ENCODE data around the gene PPFIA2.

Gene PPFIA2

DNA sequence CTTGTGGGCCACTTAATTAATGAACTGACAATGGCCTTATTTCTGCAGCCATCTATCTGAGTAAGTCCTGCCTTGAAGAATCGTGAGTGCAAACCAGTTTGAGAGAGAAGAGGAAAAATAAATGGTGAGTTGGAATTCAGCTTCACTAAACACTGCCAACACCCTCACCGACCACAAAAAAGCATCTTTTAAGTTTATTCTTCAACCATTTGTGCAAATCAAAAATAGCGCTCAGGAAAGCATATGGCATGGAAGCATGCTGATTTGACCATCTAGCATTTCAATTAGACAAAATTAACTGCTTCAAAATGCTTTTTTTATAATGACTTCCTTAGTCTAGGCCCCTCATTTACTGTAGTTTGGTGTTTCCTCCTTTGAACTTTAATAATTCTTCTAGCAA, 294.0 kb downstream of the PPFIA2 start:
- ChIA-PET CTCF (no interaction called here), POLR2A (no interaction called here)
- Histone ChIP-seq H3K4me3 (ENCODE audit: control insufficient read depth in 1 of 7, extremely low read depth in 1 of 7, insufficient read depth in 4 of 7, low read depth in 2 of 7, low read length in 6 of 7) (no peak overlapping the region), H3K4me1 (ENCODE audit: control extremely low read depth in 1 of 4, control insufficient read depth in 4 of 4, insufficient read depth in 4 of 4, low read length in 3 of 4) (no peaks in the 10 kb centered on the region), H3K27ac (ENCODE audit: insufficient read depth in 1 of 2, low read depth in 1 of 2, low read length in 2 of 2, poor library complexity in 1 of 2, severe bottlenecking in 2 of 2) (no peak overlapping the region), H3K27me3 (replicated peaks in 2 of 5; ENCODE audit: control insufficient read depth in 4 of 5, insufficient read depth in 5 of 5, low read length in 4 of 5) (peaks cover 0 to 4% (median 0%) of the 10 kb centered on the region in 5 experiments), H3K36me3 (ENCODE audit: control insufficient read depth in 4 of 4, insufficient read depth in 4 of 4, low read length in 3 of 4) (no peaks in the 10 kb centered on the region), H3K9me3 (ENCODE audit: control extremely low read depth in 1 of 5, control insufficient read depth in 4 of 5, insufficient read depth in 2 of 5, low read depth in 1 of 5, low read length in 4 of 5) (no peaks in the 10 kb centered on the region)
- DNase-seq = no peak
- WGBS (ENCODE audit: insufficient coverage) = 92% methylated on average over 3 of the region's 3 CpGs

DNA sequence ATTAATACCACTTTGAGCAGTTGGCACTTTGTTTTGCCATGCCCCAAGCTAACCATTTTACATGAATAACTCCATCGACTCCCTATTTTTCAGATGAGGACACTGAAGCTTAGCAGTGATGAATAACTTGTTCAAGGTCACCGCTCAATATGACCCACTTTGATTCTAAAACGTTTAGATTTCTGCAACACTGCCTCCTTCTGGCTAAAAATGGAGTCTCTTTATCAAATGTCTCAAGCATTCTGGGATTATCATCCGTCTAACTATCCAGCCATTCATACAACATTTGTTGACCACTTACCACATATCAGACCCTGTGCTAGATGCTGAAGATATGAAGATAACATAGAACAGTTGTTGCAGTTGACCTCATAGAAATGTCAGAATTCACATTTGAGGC, 298.0 kb downstream of the PPFIA2 start:
- CTCF ChIA-PET = interaction anchor here (0.9 kb wide), 1 partner anchor 10 kb away, joined by 3 read pairs; no protein-coding TSS in a partner anchor
- H3K9me3 ChIP-seq (ENCODE audit: control extremely low read depth in 1 of 5, control insufficient read depth in 4 of 5, insufficient read depth in 2 of 5, low read depth in 1 of 5, low read length in 4 of 5) = no peaks in the 10 kb centered on the region

DNA sequence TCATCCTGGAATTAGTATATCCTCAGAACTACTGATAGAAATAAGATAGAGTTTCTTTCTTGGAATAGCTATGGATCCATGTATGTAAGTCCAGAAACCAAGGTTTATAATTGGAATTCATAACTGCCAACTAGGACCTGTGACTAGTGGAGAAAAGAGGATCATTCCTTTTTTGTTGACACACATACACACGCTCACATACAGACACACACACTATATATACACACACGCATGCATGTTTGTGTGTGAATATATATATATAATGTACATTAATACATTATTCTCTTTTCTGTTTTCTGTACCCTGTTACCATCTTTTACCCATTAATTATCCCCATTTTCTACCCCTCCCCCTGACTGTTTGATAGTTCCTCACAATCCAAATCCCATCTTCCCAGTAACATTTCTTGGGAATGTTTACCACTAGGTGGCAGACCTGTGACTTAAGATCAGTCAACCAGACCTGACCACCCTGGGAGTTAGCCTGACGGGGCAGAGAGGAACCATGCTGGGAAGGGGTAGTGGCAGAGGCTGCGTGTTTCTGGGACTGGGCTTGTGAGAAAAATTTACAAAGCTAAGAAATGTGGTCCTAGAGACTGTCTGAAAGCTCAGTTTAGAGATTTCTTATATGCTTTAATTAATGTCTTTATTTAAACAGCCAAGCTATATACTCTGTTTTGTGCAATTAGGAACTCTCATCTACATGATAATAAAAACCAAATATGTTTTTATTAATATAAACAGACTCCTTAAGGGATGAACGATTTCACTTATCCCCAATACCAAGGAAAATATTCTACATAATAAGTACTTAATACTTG, 308.0 kb downstream of the PPFIA2 start:
- no CpG with 5 or more reads among the region's 5 CpGs for WGBS (ENCODE audit: insufficient coverage)
- no peaks in the 10 kb centered on the region for H3K27me3 ChIP-seq (replicated peaks in 2 of 5; ENCODE audit: control insufficient read depth in 4 of 5, insufficient read depth in 5 of 5, low read length in 4 of 5)
- ChIA-PET CTCF (interaction anchor here (1.0 kb wide), 2 partner anchors 10 to 170 kb away, joined by 3 read pairs; no protein-coding TSS in a partner anchor), POLR2A (no interaction called here)
- H3K27ac ChIP-seq (ENCODE audit: insufficient read depth in 1 of 2, low read depth in 1 of 2, low read length in 2 of 2, poor library complexity in 1 of 2, severe bottlenecking in 2 of 2) = no peak overlapping the region
- H3K9me3 ChIP-seq (ENCODE audit: control extremely low read depth in 1 of 5, control insufficient read depth in 4 of 5, insufficient read depth in 2 of 5, low read depth in 1 of 5, low read length in 4 of 5) = no peaks in the 10 kb centered on the region
- H3K4me3 ChIP-seq (ENCODE audit: control insufficient read depth in 1 of 7, extremely low read depth in 1 of 7, insufficient read depth in 4 of 7, low read depth in 2 of 7, low read length in 6 of 7) = no peak overlapping the region
- H3K36me3 ChIP-seq (ENCODE audit: control insufficient read depth in 4 of 4, insufficient read depth in 4 of 4, low read length in 3 of 4) = no peaks in the 10 kb centered on the region
- no peaks in the 10 kb centered on the region for H3K4me1 ChIP-seq (ENCODE audit: control extremely low read depth in 1 of 4, control insufficient read depth in 4 of 4, insufficient read depth in 4 of 4, low read length in 3 of 4)
- DNase-seq = peak; percentile 19 to 38 (median 35)

More for the DNA sequence above, 298.0 kb downstream of the PPFIA2 start:
- DNase-seq = no peak
- Histone ChIP-seq H3K4me1 (ENCODE audit: control extremely low read depth in 1 of 4, control insufficient read depth in 4 of 4, insufficient read depth in 4 of 4, low read length in 3 of 4) (no peaks in the 10 kb centered on the region), H3K4me3 (ENCODE audit: control insufficient read depth in 1 of 7, extremely low read depth in 1 of 7, insufficient read depth in 4 of 7, low read depth in 2 of 7, low read length in 6 of 7) (no peak overlapping the region), H3K36me3 (ENCODE audit: control insufficient read depth in 4 of 4, insufficient read depth in 4 of 4, low read length in 3 of 4) (no peaks in the 10 kb centered on the region), H3K27ac (ENCODE audit: insufficient read depth in 1 of 2, low read depth in 1 of 2, low read length in 2 of 2, poor library complexity in 1 of 2, severe bottlenecking in 2 of 2) (no peak overlapping the region), H3K27me3 (replicated peaks in 2 of 5; ENCODE audit: control insufficient read depth in 4 of 5, insufficient read depth in 5 of 5, low read length in 4 of 5) (peaks cover 0 to 4% (median 0%) of the 10 kb centered on the region in 5 experiments)
- POLR2A ChIA-PET = no interaction called here
- 63% methylated on average over 4 of the region's 4 CpGs for WGBS (ENCODE audit: insufficient coverage)

DNA sequence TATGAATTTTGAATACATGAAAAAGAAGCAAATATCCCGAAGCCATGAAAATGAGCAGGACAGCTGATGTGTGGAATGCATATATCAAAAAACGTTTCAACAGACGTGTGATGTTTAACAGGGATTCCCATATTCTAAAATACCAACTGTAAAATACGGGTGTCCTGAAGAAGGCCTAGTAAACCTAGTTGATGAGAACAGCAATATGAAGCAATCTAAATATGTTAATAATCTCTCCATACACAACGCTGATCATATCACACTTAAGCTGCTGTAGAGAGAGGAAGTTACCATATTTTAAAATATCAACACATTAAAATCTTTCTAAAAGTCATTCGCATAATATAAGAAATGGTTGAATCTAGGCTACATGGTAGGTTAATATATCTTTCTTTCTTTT, 317.5 kb downstream of the PPFIA2 start:
- Histone ChIP-seq H3K9me3 (ENCODE audit: control extremely low read depth in 1 of 5, control insufficient read depth in 4 of 5, insufficient read depth in 2 of 5, low read depth in 1 of 5, low read length in 4 of 5) (no peaks in the 10 kb centered on the region), H3K4me1 (ENCODE audit: control extremely low read depth in 1 of 4, control insufficient read depth in 4 of 4, insufficient read depth in 4 of 4, low read length in 3 of 4) (no peaks in the 10 kb centered on the region), H3K27ac (ENCODE audit: insufficient read depth in 1 of 2, low read depth in 1 of 2, low read length in 2 of 2, poor library complexity in 1 of 2, severe bottlenecking in 2 of 2) (no peak overlapping the region), H3K36me3 (ENCODE audit: control insufficient read depth in 4 of 4, insufficient read depth in 4 of 4, low read length in 3 of 4) (no peaks in the 10 kb centered on the region), H3K4me3 (ENCODE audit: control insufficient read depth in 1 of 7, extremely low read depth in 1 of 7, insufficient read depth in 4 of 7, low read depth in 2 of 7, low read length in 6 of 7) (no peak overlapping the region), H3K27me3 (replicated peaks in 2 of 5; ENCODE audit: control insufficient read depth in 4 of 5, insufficient read depth in 5 of 5, low read length in 4 of 5) (no peaks in the 10 kb centered on the region)
- WGBS (ENCODE audit: insufficient coverage) = no CpG with 5 or more reads among the region's 6 CpGs
- CTCF ChIA-PET = no interaction called here
- POLR2A ChIA-PET = no interaction called here
- DNase-seq = no peak

DNA sequence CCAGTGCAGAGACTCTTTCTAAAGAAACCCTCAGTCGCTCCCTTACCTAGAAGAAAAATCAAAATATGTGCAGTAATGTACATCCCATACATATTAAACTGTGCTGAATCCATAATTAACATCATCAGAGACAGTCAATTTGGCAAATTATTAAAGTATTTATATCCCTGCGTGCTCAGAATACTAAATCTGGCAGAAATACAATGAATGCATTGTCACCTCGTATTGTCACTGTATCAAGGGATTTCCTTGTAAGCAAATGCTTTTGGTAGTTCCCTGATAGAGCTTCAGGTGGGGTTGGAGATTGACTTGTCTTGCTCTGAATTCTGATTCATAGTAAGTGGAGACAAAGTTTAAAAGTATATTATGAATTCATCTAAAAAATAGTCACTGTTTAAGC, 319.1 kb downstream of the PPFIA2 start:
- no peaks in the 10 kb centered on the region for H3K4me1 ChIP-seq (ENCODE audit: control extremely low read depth in 1 of 4, control insufficient read depth in 4 of 4, insufficient read depth in 4 of 4, low read length in 3 of 4)

DNA sequence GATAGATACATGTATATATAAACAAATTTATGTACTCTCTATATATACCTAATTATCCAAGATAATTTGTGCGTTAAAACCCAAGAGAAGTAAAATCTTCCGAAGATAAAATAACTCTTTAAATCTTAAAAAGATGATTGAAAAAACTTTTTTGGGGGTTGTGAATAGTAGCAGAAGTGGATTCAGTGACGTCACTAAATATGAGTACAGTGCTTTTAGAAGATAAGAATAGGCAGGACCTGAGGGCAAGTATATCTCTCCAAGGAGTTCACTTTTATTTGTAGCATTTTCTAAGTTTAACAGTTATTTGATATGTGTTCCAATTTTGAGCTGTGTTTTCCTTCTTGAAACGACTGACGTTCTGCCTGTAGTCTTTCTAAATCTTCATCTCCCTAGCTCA, 319.8 kb downstream of the PPFIA2 start:
- no peak overlapping the region for H3K4me3 ChIP-seq (ENCODE audit: control insufficient read depth in 1 of 7, extremely low read depth in 1 of 7, insufficient read depth in 4 of 7, low read depth in 2 of 7, low read length in 6 of 7)
- ChIA-PET CTCF (no interaction called here), POLR2A (no interaction called here)
- no peaks in the 10 kb centered on the region for H3K9me3 ChIP-seq (ENCODE audit: control extremely low read depth in 1 of 5, control insufficient read depth in 4 of 5, insufficient read depth in 2 of 5, low read depth in 1 of 5, low read length in 4 of 5)
- H3K27ac ChIP-seq (ENCODE audit: insufficient read depth in 1 of 2, low read depth in 1 of 2, low read length in 2 of 2, poor library complexity in 1 of 2, severe bottlenecking in 2 of 2) = no peak overlapping the region
- H3K4me1 ChIP-seq (ENCODE audit: control extremely low read depth in 1 of 4, control insufficient read depth in 4 of 4, insufficient read depth in 4 of 4, low read length in 3 of 4) = no peaks in the 10 kb centered on the region
- no peaks in the 10 kb centered on the region for H3K27me3 ChIP-seq (replicated peaks in 2 of 5; ENCODE audit: control insufficient read depth in 4 of 5, insufficient read depth in 5 of 5, low read length in 4 of 5)
- no peak for DNase-seq
- H3K36me3 ChIP-seq (ENCODE audit: control insufficient read depth in 4 of 4, insufficient read depth in 4 of 4, low read length in 3 of 4) = no peaks in the 10 kb centered on the region
- WGBS (ENCODE audit: insufficient coverage) = 82% methylated on average over 2 of the region's 5 CpGs

More for the DNA sequence above, 319.1 kb downstream of the PPFIA2 start:
- H3K9me3 ChIP-seq (ENCODE audit: control extremely low read depth in 1 of 5, control insufficient read depth in 4 of 5, insufficient read depth in 2 of 5, low read depth in 1 of 5, low read length in 4 of 5) = no peaks in the 10 kb centered on the region
- 55% methylated on average over 2 of the region's 3 CpGs for WGBS (ENCODE audit: insufficient coverage)
- no peak overlapping the region for H3K27ac ChIP-seq (ENCODE audit: insufficient read depth in 1 of 2, low read depth in 1 of 2, low read length in 2 of 2, poor library complexity in 1 of 2, severe bottlenecking in 2 of 2)
- no peak for DNase-seq
- no peak overlapping the region for H3K4me3 ChIP-seq (ENCODE audit: control insufficient read depth in 1 of 7, extremely low read depth in 1 of 7, insufficient read depth in 4 of 7, low read depth in 2 of 7, low read length in 6 of 7)
- no peaks in the 10 kb centered on the region for H3K27me3 ChIP-seq (replicated peaks in 2 of 5; ENCODE audit: control insufficient read depth in 4 of 5, insufficient read depth in 5 of 5, low read length in 4 of 5)
- CTCF ChIA-PET = no interaction called here
- POLR2A ChIA-PET = no interaction called here
- H3K36me3 ChIP-seq (ENCODE audit: control insufficient read depth in 4 of 4, insufficient read depth in 4 of 4, low read length in 3 of 4) = no peaks in the 10 kb centered on the region

DNA sequence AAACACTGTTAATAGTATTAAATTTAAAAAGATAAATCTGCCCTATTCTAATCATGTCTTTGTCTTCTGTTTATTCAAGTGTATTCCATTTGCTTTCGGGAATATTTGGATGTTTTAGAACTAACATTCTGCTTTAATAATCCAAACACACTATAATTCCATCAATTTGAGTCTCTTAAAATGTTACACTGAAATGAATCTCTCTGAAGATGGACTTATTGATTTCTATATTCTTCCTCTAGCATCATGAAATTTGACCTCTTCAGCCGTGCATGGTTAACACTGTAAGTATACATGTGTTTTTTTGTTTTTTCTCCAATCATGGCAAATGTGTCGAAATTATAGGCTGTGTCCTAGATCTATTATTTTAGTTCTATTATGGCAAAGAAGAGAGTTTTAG, 342.1 kb downstream of the PPFIA2 start:
- Histone ChIP-seq H3K27me3 (replicated peaks in 2 of 5; ENCODE audit: control insufficient read depth in 4 of 5, insufficient read depth in 5 of 5, low read length in 4 of 5) (no peaks in the 10 kb centered on the region), H3K27ac (ENCODE audit: insufficient read depth in 1 of 2, low read depth in 1 of 2, low read length in 2 of 2, poor library complexity in 1 of 2, severe bottlenecking in 2 of 2) (no peak overlapping the region), H3K4me1 (ENCODE audit: control extremely low read depth in 1 of 4, control insufficient read depth in 4 of 4, insufficient read depth in 4 of 4, low read length in 3 of 4) (no peaks in the 10 kb centered on the region), H3K36me3 (ENCODE audit: control insufficient read depth in 4 of 4, insufficient read depth in 4 of 4, low read length in 3 of 4) (no peaks in the 10 kb centered on the region), H3K4me3 (ENCODE audit: control insufficient read depth in 1 of 7, extremely low read depth in 1 of 7, insufficient read depth in 4 of 7, low read depth in 2 of 7, low read length in 6 of 7) (no peak overlapping the region), H3K9me3 (ENCODE audit: control extremely low read depth in 1 of 5, control insufficient read depth in 4 of 5, insufficient read depth in 2 of 5, low read depth in 1 of 5, low read length in 4 of 5) (peaks cover 0 to 4% (median 0%) of the 10 kb centered on the region in 5 experiments)
- ChIA-PET CTCF (no interaction called here), POLR2A (no interaction called here)
- WGBS (ENCODE audit: insufficient coverage) = no CpG with 5 or more reads among the region's 3 CpGs
- DNase-seq = no peak
